ENCODE results near the gene CXCL1. TPM values are rescaled to one million over a fixed set of nuclear protein-coding genes. Genes with fewer than 3 reads are reported as not detected.

The CXCL1 gene
- total RNA-seq, 2 donors from 2014 or later, result 6.9 to 8.5 TPM

DNA sequence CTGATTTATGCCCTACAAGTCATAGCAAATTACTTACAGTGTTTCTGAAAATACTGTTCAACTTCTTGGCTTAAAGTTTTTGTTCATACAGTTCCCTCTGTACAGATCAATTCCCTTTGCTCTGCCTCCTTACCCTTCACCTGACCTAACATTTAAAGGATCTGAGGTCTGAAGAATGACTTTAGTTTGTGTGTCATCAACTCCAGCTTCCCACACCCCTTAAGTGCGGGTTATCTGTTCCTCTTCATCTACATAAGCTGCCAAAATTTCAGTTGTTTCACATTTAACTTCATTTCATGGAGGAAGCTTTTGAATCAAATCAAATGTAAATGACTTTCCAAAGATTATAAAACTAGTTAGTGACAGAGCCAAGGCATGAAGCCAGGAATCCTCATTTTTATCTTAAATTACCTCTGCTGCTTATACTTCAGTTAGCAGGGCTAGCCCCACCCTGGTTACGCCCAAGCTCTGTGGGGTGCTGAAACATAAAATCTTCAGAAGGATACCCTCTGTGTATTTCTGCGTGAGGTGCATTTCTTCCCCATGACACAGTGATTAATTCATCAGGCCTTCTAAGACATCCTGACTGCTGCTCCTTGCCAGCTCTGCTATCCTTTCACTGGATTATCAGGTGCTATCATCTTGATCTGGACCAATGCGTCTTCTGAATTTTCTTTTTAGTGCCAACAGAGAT, 16.5 kb downstream of the CXCL1 start:
- no peak overlapping the region for H3K4me3 ChIP-seq
- no peaks in the 10 kb centered on the region for H3K4me1 ChIP-seq
- H3K27me3 ChIP-seq, result no peaks in the 10 kb centered on the region
- no peaks in the 10 kb centered on the region for H3K9me3 ChIP-seq
- no peak overlapping the region for H3K27ac ChIP-seq
- TF ChIP-seq, protein P1, sequence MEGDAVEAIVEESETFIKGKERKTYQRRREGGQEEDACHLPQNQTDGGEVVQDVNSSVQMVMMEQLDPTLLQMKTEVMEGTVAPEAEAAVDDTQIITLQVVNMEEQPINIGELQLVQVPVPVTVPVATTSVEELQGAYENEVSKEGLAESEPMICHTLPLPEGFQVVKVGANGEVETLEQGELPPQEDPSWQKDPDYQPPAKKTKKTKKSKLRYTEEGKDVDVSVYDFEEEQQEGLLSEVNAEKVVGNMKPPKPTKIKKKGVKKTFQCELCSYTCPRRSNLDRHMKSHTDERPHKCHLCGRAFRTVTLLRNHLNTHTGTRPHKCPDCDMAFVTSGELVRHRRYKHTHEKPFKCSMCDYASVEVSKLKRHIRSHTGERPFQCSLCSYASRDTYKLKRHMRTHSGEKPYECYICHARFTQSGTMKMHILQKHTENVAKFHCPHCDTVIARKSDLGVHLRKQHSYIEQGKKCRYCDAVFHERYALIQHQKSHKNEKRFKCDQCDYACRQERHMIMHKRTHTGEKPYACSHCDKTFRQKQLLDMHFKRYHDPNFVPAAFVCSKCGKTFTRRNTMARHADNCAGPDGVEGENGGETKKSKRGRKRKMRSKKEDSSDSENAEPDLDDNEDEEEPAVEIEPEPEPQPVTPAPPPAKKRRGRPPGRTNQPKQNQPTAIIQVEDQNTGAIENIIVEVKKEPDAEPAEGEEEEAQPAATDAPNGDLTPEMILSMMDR (IDR thresholded peaks at IDR 0.05), result no peak
- no peak for DNase-seq (ENCODE audit: low spot score)
- H3K36me3 ChIP-seq, result no peaks in the 10 kb centered on the region

DNA sequence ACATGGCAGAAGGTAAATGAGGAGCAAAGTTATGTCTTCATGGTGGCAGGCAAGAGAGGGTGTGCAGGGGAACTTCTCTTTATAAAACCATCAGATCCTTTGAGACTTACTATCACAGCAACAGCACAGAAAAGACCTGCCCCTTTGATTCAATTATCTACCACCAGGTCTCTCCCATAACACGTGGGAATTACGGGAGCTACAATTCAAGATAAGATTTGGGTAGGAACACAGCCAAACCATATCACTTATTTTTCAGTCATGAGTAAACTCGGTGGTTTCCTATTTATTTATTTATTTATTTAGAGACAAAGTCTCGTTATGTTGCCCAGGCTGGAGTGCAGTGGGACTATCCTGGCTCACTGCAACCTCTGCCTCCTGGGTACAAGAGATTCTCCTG, 22.1 kb downstream of the CXCL1 start:
- no peaks in the 10 kb centered on the region for H3K9me3 ChIP-seq
- no peaks in the 10 kb centered on the region for H3K36me3 ChIP-seq
- DNase-seq (ENCODE audit: low spot score), result no peak
- H3K4me1 ChIP-seq, result no peaks in the 10 kb centered on the region
- H3K27ac ChIP-seq, result no peak overlapping the region
- no peak overlapping the region for H3K4me3 ChIP-seq
- TF ChIP-seq, protein P1 (IDR thresholded peaks at IDR 0.05), result no peak
- H3K27me3 ChIP-seq, result no peaks in the 10 kb centered on the region

DNA sequence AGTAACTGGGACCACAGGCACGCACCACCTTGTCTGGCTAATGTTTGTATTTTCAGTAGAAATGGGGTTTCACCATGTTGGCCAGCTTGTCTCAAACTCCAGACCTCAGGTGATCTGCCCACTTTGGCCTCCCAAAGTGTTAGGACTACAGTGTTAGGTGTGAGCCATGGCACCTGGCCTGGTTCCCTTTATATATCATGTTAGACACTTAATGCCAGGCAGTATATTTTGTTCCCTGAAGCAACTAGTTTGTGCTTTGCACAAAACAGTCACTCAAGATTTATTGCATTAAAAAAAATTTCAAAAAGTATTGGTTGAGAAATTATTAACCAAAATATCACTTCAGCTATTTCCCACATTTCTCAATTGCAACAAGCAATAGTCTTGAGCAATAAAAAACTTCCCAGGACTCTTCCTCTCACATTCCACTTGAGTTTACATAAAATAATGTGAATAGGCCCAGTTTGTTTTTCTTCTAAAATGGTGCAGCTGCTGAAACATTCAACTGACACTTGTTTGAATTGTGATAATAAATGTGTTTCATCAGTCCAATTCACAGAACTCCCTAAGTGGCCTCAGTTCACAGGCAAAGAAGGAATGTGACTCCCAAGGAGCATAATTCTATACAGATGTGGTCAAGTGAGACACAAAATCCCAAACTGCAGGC, 22.7 kb downstream of the CXCL1 start:
- no peak for DNase-seq (ENCODE audit: low spot score)
- H3K9me3 ChIP-seq, result no peaks in the 10 kb centered on the region
- no peak overlapping the region for H3K4me3 ChIP-seq
- H3K4me1 ChIP-seq, result no peaks in the 10 kb centered on the region
- no peaks in the 10 kb centered on the region for H3K36me3 ChIP-seq
- no peaks in the 10 kb centered on the region for H3K27me3 ChIP-seq
- no peak overlapping the region for H3K27ac ChIP-seq
- TF ChIP-seq, protein P1 (IDR thresholded peaks at IDR 0.05), result no peak

DNA sequence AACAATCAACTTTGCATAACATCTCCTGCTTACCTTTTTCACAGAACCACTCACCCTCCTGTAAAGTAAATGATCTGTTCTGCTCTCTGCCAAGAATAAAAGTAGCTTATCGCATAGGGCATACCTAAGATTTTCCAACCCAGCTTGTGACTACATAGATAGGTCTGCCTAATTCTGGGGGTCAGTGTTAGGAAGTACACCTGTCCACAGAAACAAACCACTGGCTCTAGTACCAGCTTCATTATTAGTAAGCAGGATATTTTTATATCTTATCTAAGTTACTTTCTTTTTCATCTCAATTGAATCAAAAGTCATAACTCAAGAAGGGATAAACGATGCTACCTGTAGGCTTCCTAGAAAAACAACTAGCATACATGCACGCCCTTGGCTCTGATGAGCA, 23.8 kb downstream of the CXCL1 start:
- TF ChIP-seq, protein P1 (IDR thresholded peaks at IDR 0.05), result no peak
- Histone ChIP-seq H3K4me3 (no peak overlapping the region), H3K36me3 (no peaks in the 10 kb centered on the region), H3K27ac (no peak overlapping the region), H3K27me3 (no peaks in the 10 kb centered on the region), H3K9me3 (no peaks in the 10 kb centered on the region), H3K4me1 (no peaks in the 10 kb centered on the region)
- DNase-seq (ENCODE audit: low spot score), result no peak

DNA sequence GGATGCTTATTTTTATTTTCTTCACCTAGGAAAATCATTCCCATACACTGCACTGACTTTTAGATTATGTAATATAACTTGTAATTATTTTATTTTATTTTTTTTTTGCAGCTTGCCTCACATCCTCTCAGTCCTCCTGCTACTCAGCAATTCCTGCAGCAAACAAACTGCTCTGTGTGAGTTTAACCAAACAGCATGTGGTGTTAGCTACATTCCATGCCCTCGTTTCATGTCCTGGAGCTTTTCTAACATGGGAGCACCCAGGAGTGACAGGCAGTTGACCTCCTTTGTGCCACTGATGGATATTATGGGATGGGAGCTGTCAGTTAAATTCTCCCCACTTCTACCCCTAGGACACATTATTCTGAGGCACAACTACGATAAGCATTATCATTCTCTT, 24.8 kb downstream of the CXCL1 start:
- H3K27me3 ChIP-seq, result no peaks in the 10 kb centered on the region
- no peak for DNase-seq (ENCODE audit: low spot score)
- H3K27ac ChIP-seq, result no peak overlapping the region
- TF ChIP-seq, protein P1 (IDR thresholded peaks at IDR 0.05), result no peak
- H3K4me3 ChIP-seq, result no peak overlapping the region
- H3K4me1 ChIP-seq, result no peaks in the 10 kb centered on the region
- no peaks in the 10 kb centered on the region for H3K9me3 ChIP-seq
- H3K36me3 ChIP-seq, result no peaks in the 10 kb centered on the region
